Thyroid gland (tissue), 4 donors: Measurements from ENCODE around the gene DOCK1. TPM values are rescaled to one million over a fixed set of nuclear protein-coding genes. Genes with fewer than 3 reads are reported as not detected.
A peak's percentile ranks its signal among the peaks of the same experiment; 100 is the strongest.

Experiments
- DNase-seq, 2 donors: peaks; one replicate each; pipeline ENCODE4 v3.0.0-alpha.2; 2019
- H3K27ac ChIP-seq, 3 donors: fragments of 200-600 bp; sonication (generic); 1 replicate in 2 of 3; 2 replicates in 1 of 3; pipeline ENCODE4 v1.5.1; 2016 to 2019; ENCODE audit warnings: mild to moderate bottlenecking in 1 of 3, moderate library complexity in 1 of 3
- H3K27me3 ChIP-seq: fragments of 200-600 bp; sonication (generic); one replicate; pipeline ENCODE4 v1.5.1; 2019
- H3K36me3 ChIP-seq, 2 donors: fragments of 200-600 bp; sonication (generic); one replicate each; pipeline ENCODE4 v1.5.1; 2016 to 2019
- H3K4me1 ChIP-seq, 2 donors: fragments of 200-600 bp; sonication (generic); one replicate each; pipeline ENCODE4 v1.5.1; 2017 to 2019
- H3K4me3 ChIP-seq, 3 donors: fragments of 200-600 bp; sonication (generic); replicated peaks in 1 of 3; 1 replicate in 2 of 3; 2 replicates in 1 of 3; pipeline ENCODE4 v1.5.1; 2016; ENCODE audit warnings: mild to moderate bottlenecking in 1 of 3
- H3K9me3 ChIP-seq: fragments of 200-600 bp; sonication (generic); one replicate; pipeline ENCODE4 v1.5.1; 2017
- POLR2A ChIP-seq, 2 donors: fragments of 450-650 bp; IDR thresholded peaks; one replicate each; pipeline ENCODE4 v1.6.1; 2017; ENCODE audit warnings: antibody characterized with exemption in 2 of 2, mild to moderate bottlenecking in 2 of 2, moderate library complexity in 1 of 2
- WGBS, 2 donors: methylation state at CpG; one replicate each; pipeline ENCODE4 v1.1.5; 2017; 5-methylcytosine and 5-hydroxymethylcytosine counted together
- intact Hi-C: fragments of 100-400 bp; cut with DNase I; formaldehyde crosslinking; loops from one replicate; pipeline ENCODE4 v1.15.1; 2023
- total RNA-seq, 4 donors: library from RNA; depleted of rRNA; stranded (reverse); fragments of >200 nt; gene quantifications; one replicate each; pipeline ENCODE4 v1.2.3, GENCODE V29; 2016
- TF ChIP-seq, protein P1 (sequence below), 6 experiments: fragments of 200-600 bp in 3 of 6; fragments of 450-650 bp in 3 of 6; sonication (generic) in 3 of 6; IDR thresholded peaks; one replicate each; pipeline ENCODE4 v1.5.1; 2016 to 2019; ENCODE audit warnings: antibody characterized with exemption in 6 of 6, mild to moderate bottlenecking in 2 of 6, inconsistent platforms in 1 of 6, moderate library complexity in 1 of 6

Gene DOCK1
- total RNA-seq, 4 donors from 2014 or later = 89.7 to 217 (median 112) TPM

DNA sequence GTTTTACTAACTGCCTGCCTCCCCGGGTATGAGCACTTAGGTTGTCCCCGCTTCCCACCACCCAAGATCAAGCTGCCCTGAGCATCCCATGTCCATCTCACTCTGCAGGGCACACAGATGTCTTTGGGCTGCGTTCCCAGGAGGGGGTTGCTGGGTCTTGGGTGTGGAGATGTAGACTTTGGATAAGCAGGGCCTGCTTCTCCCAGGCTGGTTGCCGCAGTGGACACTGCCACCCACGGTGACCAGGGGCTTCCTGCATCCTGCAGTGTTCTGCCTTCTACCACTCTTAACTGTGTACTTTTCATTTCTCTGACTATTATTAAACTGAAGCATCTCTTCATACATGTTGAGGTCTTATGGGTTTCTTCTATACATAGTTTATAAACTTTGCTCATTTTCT lies 70.0 kb downstream of the DOCK1 start:
- Histone ChIP-seq H3K9me3 (no peaks in the 10 kb centered on the region), H3K4me1 (no peaks in the 10 kb centered on the region), H3K4me3 (no peak overlapping the region), H3K27me3 (no peaks in the 10 kb centered on the region), H3K36me3 (peaks cover 0 to 6% of the 10 kb centered on the region in 2 donors), H3K27ac (no peak overlapping the region)
- intact Hi-C loops = no loop called here
- WGBS, 2 donors = 93 to 96% methylated on average over 5 of the region's 5 CpGs
- DNase-seq = no peak
- TF ChIP-seq, protein P1, sequence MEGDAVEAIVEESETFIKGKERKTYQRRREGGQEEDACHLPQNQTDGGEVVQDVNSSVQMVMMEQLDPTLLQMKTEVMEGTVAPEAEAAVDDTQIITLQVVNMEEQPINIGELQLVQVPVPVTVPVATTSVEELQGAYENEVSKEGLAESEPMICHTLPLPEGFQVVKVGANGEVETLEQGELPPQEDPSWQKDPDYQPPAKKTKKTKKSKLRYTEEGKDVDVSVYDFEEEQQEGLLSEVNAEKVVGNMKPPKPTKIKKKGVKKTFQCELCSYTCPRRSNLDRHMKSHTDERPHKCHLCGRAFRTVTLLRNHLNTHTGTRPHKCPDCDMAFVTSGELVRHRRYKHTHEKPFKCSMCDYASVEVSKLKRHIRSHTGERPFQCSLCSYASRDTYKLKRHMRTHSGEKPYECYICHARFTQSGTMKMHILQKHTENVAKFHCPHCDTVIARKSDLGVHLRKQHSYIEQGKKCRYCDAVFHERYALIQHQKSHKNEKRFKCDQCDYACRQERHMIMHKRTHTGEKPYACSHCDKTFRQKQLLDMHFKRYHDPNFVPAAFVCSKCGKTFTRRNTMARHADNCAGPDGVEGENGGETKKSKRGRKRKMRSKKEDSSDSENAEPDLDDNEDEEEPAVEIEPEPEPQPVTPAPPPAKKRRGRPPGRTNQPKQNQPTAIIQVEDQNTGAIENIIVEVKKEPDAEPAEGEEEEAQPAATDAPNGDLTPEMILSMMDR (IDR thresholded peaks at IDR 0.05) = no peak
- no peak for TF ChIP-seq POLR2A (IDR thresholded peaks at IDR 0.05)

DNA sequence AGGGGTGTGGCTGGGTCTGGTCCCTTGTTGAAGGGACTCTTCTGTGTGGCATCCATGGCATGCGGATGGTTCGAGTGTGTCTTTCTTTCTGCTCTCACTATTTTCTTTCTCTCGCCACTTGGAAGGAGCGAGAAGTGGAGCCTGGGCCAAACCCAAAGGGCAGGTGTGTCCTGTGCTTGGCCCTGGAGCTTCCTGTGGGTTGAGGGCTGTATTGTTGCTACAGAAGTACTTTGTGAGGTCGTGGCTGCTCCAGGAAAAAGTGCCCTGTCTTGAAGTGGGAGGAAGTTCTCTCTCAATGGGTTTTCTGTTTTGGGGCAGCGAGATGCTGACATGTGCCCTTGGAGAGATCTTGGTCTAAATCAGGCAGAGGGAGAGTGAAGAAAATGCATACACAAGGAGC lies 72.0 kb downstream of the DOCK1 start:
- intact Hi-C loops = no loop called here
- Histone ChIP-seq H3K36me3 (peaks cover 0 to 4% of the 10 kb centered on the region in 2 donors), H3K4me1 (no peaks in the 10 kb centered on the region), H3K9me3 (no peaks in the 10 kb centered on the region), H3K27me3 (no peaks in the 10 kb centered on the region), H3K4me3 (no peak overlapping the region), H3K27ac (no peak overlapping the region)
- TF ChIP-seq POLR2A (IDR thresholded peaks at IDR 0.05) = no peak
- TF ChIP-seq, protein P1 (IDR thresholded peaks at IDR 0.05) = no peak
- WGBS, 2 donors = 65 to 75% methylated on average over 6 of the region's 6 CpGs
- DNase-seq = no peak

DNA sequence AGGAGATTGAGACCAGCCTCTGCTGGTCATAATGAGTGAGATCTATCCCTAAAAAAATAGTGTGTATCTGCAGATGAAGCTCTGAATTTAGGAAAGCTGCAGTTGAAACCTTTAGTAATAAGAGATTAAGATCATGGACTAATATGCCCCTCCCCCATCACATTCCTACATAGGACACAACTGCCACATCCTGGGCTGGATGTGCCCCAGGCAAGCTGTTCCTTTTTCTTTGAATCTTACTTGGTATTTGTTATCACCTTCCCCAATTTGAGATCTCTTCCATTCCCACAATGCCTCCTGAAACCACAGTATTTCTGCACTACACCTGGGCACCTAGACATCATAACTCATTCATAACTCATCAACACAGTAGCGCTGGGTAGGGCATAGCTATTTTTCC lies 74.1 kb downstream of the DOCK1 start:
- peaks cover 0 to 2% of the 10 kb centered on the region in 2 donors for H3K36me3 ChIP-seq
- H3K27me3 ChIP-seq = no peaks in the 10 kb centered on the region
- H3K9me3 ChIP-seq = no peaks in the 10 kb centered on the region
- no peak overlapping the region for H3K4me3 ChIP-seq
- DNase-seq = no peak
- 88 to 96% methylated on average over 1 of the region's 1 CpG for WGBS, 2 donors
- TF ChIP-seq, protein P1 (IDR thresholded peaks at IDR 0.05) = no peak
- no peak for TF ChIP-seq POLR2A (IDR thresholded peaks at IDR 0.05)
- intact Hi-C loops = no loop called here
- no peaks in the 10 kb centered on the region for H3K4me1 ChIP-seq
- H3K27ac ChIP-seq = no peak overlapping the region

DNA sequence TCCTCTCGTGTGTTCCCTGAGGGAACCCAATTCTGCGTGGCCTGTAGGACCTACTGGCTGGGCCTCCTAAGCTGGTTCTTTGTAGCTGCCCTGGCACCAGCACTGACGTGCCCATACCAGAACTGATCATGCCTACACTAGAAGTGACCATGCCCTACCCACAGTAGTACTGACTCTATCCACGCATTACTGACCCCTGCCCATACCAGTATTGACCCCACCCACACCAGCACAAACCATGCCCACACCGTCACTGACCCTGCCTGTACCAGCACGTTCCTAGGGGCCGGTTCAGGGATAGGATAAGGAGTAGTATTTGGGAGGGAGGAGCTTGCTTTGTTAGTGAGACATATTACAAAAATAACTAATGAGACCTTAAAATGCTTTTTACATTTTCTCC lies 88.0 kb downstream of the DOCK1 start:
- Histone ChIP-seq H3K36me3 (peaks cover 6 to 7% of the 10 kb centered on the region in 2 donors), H3K27ac (no peak overlapping the region), H3K9me3 (no peaks in the 10 kb centered on the region), H3K4me1 (peaks cover 4% of the 10 kb centered on the region in 2 donors), H3K4me3 (no peak overlapping the region), H3K27me3 (no peaks in the 10 kb centered on the region)
- DNase-seq = no peak
- TF ChIP-seq POLR2A (IDR thresholded peaks at IDR 0.05) = no peak
- TF ChIP-seq, protein P1 (IDR thresholded peaks at IDR 0.05) = no peak
- 93 to 98% methylated on average over 7 of the region's 7 CpGs for WGBS, 2 donors
- intact Hi-C loops = no loop called here

DNA sequence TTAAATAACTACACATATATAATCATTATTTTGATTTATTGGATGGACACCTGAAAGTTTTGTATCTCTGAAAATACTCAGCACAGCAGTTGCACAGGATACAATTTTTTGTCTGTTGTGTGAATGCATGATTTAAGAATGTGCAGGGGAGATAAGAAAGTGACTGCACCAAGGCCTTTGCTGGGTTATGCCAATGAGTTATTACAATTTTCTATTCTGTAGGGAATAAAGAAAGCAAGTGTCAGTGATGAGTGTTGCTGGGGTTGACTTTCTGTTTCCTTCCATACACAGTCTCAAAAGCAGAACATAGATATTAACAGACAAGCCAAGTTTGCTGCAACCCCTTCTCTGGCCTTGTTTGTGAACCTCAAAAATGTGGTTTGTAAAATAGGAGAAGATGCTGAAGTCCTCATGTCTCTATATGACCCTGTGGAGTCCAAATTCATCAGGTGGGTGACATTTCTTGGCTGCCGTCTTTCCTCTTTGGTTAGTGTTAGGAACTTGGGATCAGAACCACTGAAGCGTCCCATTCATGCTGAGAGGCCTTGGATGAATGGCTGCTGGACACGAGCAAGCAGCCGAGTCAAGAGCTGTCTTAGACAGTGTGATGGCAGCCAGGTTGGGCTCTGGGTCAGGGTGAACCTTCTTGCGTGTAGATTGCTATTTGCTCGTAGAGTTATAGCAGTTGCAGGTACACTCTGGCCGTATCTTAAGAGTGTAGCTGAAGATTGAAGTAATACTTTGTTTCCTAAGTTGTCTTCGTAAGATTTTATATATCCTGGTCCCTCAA lies 92.8 kb downstream of the DOCK1 start:
- intact Hi-C loops = no loop called here
- TF ChIP-seq, protein P1 (IDR thresholded peaks at IDR 0.05) = no peak
- no peak for TF ChIP-seq POLR2A (IDR thresholded peaks at IDR 0.05)
- Histone ChIP-seq H3K27ac (no peak overlapping the region), H3K27me3 (no peaks in the 10 kb centered on the region), H3K4me3 (no peak overlapping the region), H3K9me3 (no peaks in the 10 kb centered on the region), H3K4me1 (peaks cover 5 to 8% of the 10 kb centered on the region in 2 donors), H3K36me3 (peaks cover 16 to 20% of the 10 kb centered on the region in 2 donors)
- DNase-seq = peak; percentile 49 to 67
- 42 to 57% methylated on average over 8 of the region's 8 CpGs for WGBS, 2 donors
